Activated CD8-positive, alpha-beta memory T cell treated with anti-CD3 and anti-CD28 coated beads, Interleukin-2, amount 50 U/mL, for 4 hours (primary cell): Measurements from ENCODE around the gene MRPL11.

Experiments
- DNase-seq: peaks from one replicate; pipeline ENCODE4 v3.0.0-alpha.2; 2020

MRPL11 gene

GRCh38 chr11:66386171-66387069 is 52.2 kb downstream of the MRPL11 start:
- peak; percentile 86 for DNase-seq
